Stomach (tissue), 9 donors: ENCODE data around the gene STMN1. TPM values are rescaled to one million over a fixed set of nuclear protein-coding genes. Genes with fewer than 3 reads are reported as not detected.

Experiments
- DNase-seq, 2 donors: peaks; one replicate each; pipeline versions ENCODE4 v3.0.0 to v3.0.0-alpha.2; 2013 to 2019
- H3K27ac ChIP-seq, 5 donors: fragments of 200-600 bp in 4 of 5; sonication (generic) in 4 of 5; one replicate each; pipeline ENCODE4 v1.5.1; 2013 to 2019; ENCODE audit warnings: mild to moderate bottlenecking in 1 of 5, moderate library complexity in 1 of 5
- H3K27me3 ChIP-seq, 3 donors: fragments of 200-600 bp; sonication (generic); one replicate each; pipeline ENCODE4 v1.5.1; 2017 to 2019; ENCODE audit warnings: mixed run types in 1 of 3
- H3K36me3 ChIP-seq, 4 donors: fragments of 200-600 bp; sonication (generic); 1 replicate in 3 of 4; 2 replicates in 1 of 4; pipeline ENCODE4 v1.5.1; 2016 to 2019
- H3K4me1 ChIP-seq, 4 donors: fragments of 200-600 bp; sonication (generic); one replicate each; pipeline ENCODE4 v1.5.1; 2016 to 2019
- H3K4me3 ChIP-seq, 4 donors: fragments of 200-600 bp; sonication (generic) in 3 of 4; one replicate each; pipeline ENCODE4 v1.5.1; 2016 to 2019; ENCODE audit warnings: mild to moderate bottlenecking in 1 of 4
- H3K9me3 ChIP-seq, 4 donors: fragments of 200-600 bp; sonication (generic); one replicate each; pipeline ENCODE4 v1.5.1; 2016 to 2019
- CTCF ChIP-seq, 7 experiments: fragments of 450-650 bp in 4 of 7; fragments of 200-600 bp in 3 of 7; sonication (generic) in 3 of 7; IDR thresholded peaks; one replicate each; pipeline ENCODE4 v1.5.1; 2016 to 2019; ENCODE audit warnings: antibody characterized with exemption in 7 of 7, control low read depth in 2 of 7, mild to moderate bottlenecking in 1 of 7
- EP300 ChIP-seq: sonication (generic); formaldehyde crosslinking; IDR thresholded peaks from one replicate; pipeline ENCODE4 v1.6.1; 2017; ENCODE audit warnings: antibody characterized with exemption
- POLR2A ChIP-seq, 4 donors: fragments of 450-650 bp; IDR thresholded peaks; one replicate each; pipeline ENCODE4 v1.6.1; 2016; ENCODE audit warnings: antibody characterized with exemption in 4 of 4, control low read depth in 2 of 4, mild to moderate bottlenecking in 1 of 4, moderate library complexity in 1 of 4
- POLR2AphosphoS5 ChIP-seq, 3 donors: sonication (generic); formaldehyde crosslinking; IDR thresholded peaks; one replicate each; pipeline ENCODE4 v1.6.1; 2016; ENCODE audit warnings: antibody characterized with exemption in 3 of 3
- WGBS, 5 donors: extraction: QIAGEN DNeasy Blood & Tissue Kit in 3 of 5; methylation state at CpG; one replicate each; pipeline versions ENCODE4 v1.1.5 to v1.1.7; 2013 to 2018; 5-methylcytosine and 5-hydroxymethylcytosine counted together
- intact Hi-C: fragments of 100-400 bp; cut with DNase I; formaldehyde crosslinking; loops from one replicate; pipeline ENCODE4 v1.15.1; 2023; ENCODE audit warnings: low total_unique reads
- polyA plus RNA-seq, 3 donors: library from polyadenylated mRNA; stranded (reverse); fragments of 200-250 nt; gene quantifications; one replicate each; pipeline ENCODE4 v1.2.3, GENCODE V29; 2013
- total RNA-seq, 5 donors: library from RNA; depleted of rRNA; stranded (reverse); fragments of >200 nt; gene quantifications; one replicate each; pipeline versions ENCODE4 v1.1.0 to v1.2.3, GENCODE V29; 2014 to 2016
- donor health status: healthy with polysubstance abuse.
- donor health status: Bipolar disorder and iron deficiency.
- donor health status: healthy.

STMN1 gene
- total and polyA plus RNA-seq, 8 donors: 25.9 to 109 (median 73.2) TPM

- intact Hi-C loops: no loop called here
- Histone ChIP-seq H3K36me3 (peaks cover 0 to 14% (median 3%) of the 10 kb centered on the region in 4 donors), H3K4me1 (peaks cover 56 to 76% (median 65%) of the 10 kb centered on the region in 4 donors), H3K27me3 (no peaks in the 10 kb centered on the region), H3K27ac (peak overlapping the region; percentile 9 to 55 (median 39)), H3K9me3 (no peaks in the 10 kb centered on the region), H3K4me3 (no peak overlapping the region)
- TF ChIP-seq POLR2AphosphoS5 (IDR thresholded peaks at IDR 0.05) (no peak), CTCF (IDR thresholded peaks at IDR 0.05) (no peak), POLR2A (IDR thresholded peaks at IDR 0.05) (no peak), EP300 (no peak)
- DNase-seq: peak; percentile 61 to 64
- WGBS, 5 donors: 30 to 48% (median 39%) methylated on average over 3 of the region's 3 CpGs
Observed at GRCh38 chr1:25873120-25873519, 33.1 kb downstream of the STMN1 start.

- WGBS, 5 donors: 47 to 66% (median 59%) methylated on average over 2 of the region's 2 CpGs
- no peak overlapping the region for H3K4me3 ChIP-seq
- no peak for DNase-seq
- no peaks in the 10 kb centered on the region for H3K27me3 ChIP-seq
- intact Hi-C loops: no loop called here
- no peak for TF ChIP-seq CTCF (IDR thresholded peaks at IDR 0.05)
- TF ChIP-seq POLR2AphosphoS5 (IDR thresholded peaks at IDR 0.05): no peak
- TF ChIP-seq POLR2A (IDR thresholded peaks at IDR 0.05): no peak
- no peak for TF ChIP-seq EP300
- peaks cover 60 to 80% (median 69%) of the 10 kb centered on the region in 4 donors for H3K4me1 ChIP-seq
- H3K9me3 ChIP-seq: no peaks in the 10 kb centered on the region
- peaks cover 0 to 14% (median 3%) of the 10 kb centered on the region in 4 donors for H3K36me3 ChIP-seq
- peak overlapping the region; percentile 22 to 55 (median 39) for H3K27ac ChIP-seq
Observed at GRCh38 chr1:25872713-25873112, 33.5 kb downstream of the STMN1 start.

- TF ChIP-seq EP300 (no peak), CTCF (IDR thresholded peaks at IDR 0.05) (no peak), POLR2AphosphoS5 (IDR thresholded peaks at IDR 0.05) (no peak), POLR2A (IDR thresholded peaks at IDR 0.05) (no peak)
- H3K36me3 ChIP-seq: peaks cover 0 to 14% (median 3%) of the 10 kb centered on the region in 4 donors
- H3K27me3 ChIP-seq: no peaks in the 10 kb centered on the region
- DNase-seq: peak in 1 of 2 donors; percentile 67
- H3K9me3 ChIP-seq: no peaks in the 10 kb centered on the region
- intact Hi-C loops: no loop called here
- H3K4me1 ChIP-seq: peaks cover 64 to 87% (median 73%) of the 10 kb centered on the region in 4 donors
- H3K27ac ChIP-seq: peak overlapping the region; percentile 22 to 56 (median 39)
- H3K4me3 ChIP-seq: no peak overlapping the region
- 55 to 66% (median 63%) methylated on average over 9 of the region's 9 CpGs for WGBS, 5 donors
Observed at GRCh38 chr1:25871704-25872494, 34.3 kb downstream of the STMN1 start.

GRCh38 chr1:25871086-25871703 is 35.0 kb downstream of the STMN1 start:
- Histone ChIP-seq H3K4me3 (no peak overlapping the region), H3K4me1 (peaks cover 67 to 89% (median 74%) of the 10 kb centered on the region in 4 donors), H3K36me3 (peaks cover 0 to 14% (median 3%) of the 10 kb centered on the region in 4 donors), H3K9me3 (no peaks in the 10 kb centered on the region), H3K27ac (peak overlapping the region; percentile 22 to 56 (median 43)), H3K27me3 (no peaks in the 10 kb centered on the region)
- DNase-seq: peak in 1 of 2 donors; percentile 60
- intact Hi-C loops: no loop called here
- WGBS, 5 donors: 20 to 28% (median 26%) methylated on average over 5 of the region's 5 CpGs
- TF ChIP-seq POLR2AphosphoS5 (IDR thresholded peaks at IDR 0.05): no peak
- no peak for TF ChIP-seq CTCF (IDR thresholded peaks at IDR 0.05)
- no peak for TF ChIP-seq EP300
- TF ChIP-seq POLR2A (IDR thresholded peaks at IDR 0.05): no peak
